T-helper 9 cell (primary cell): ENCODE data around the gene ANGPTL2.

Experiments used
- DNase-seq: peaks from one replicate; pipeline ENCODE4 v3.0.0-alpha.2; 2020

ANGPTL2 gene

GRCh38 chr9:127045148-127045547 lies 77.3 kb downstream of the ANGPTL2 start:
- no peak for DNase-seq

- no peak for DNase-seq
Observed at GRCh38 chr9:127039492-127039891, 82.9 kb downstream of the ANGPTL2 start.

- DNase-seq, result no peak
Observed at GRCh38 chr9:127038531-127038930, 83.9 kb downstream of the ANGPTL2 start.
